ENCODE measurements around the gene RELA. TPM values are rescaled to one million over a fixed set of nuclear protein-coding genes. Genes with fewer than 3 reads are reported as not detected.

RELA gene
- total and polyA plus RNA-seq, 10 of the 15 experiments (the other 5 are each of a cell fraction or from before 2014, with no cell fraction given): 5.1 to 56.4 (median 34.2) TPM

GRCh38 chr11:65646288-65646957 is 16.3 kb downstream of the RELA start:
- RAD21 ChIA-PET (ENCODE audit: unreplicated experiment): no interaction called here
- no peak overlapping the region for H3K9ac ChIP-seq (ENCODE audit: control insufficient read depth, insufficient read depth, low read length)
- no peak overlapping the region for H3K4me3 ChIP-seq
- CTCF ChIA-PET: no interaction called here
- no peaks in the 10 kb centered on the region for H3K27me3 ChIP-seq (replicated peaks in 1 of 2; ENCODE audit: control insufficient read depth in 2 of 2, insufficient read depth in 2 of 2, low read length in 1 of 2)
- TF ChIP-seq NFYB (IDR thresholded peaks at IDR 0.05; ENCODE audit: insufficient read depth, low read depth, low read length) (no peak), CREM (IDR thresholded peaks at IDR 0.05; ENCODE audit: low read depth) (no peak), PML (IDR thresholded peaks at IDR 0.05; ENCODE audit: low read length) (no peak), POLR2AphosphoS2 (IDR thresholded peaks at IDR 0.05; ENCODE audit: low read depth, low read length) (peak; percentile 64; the same call in 1 of the 2 replicates)
- no peak overlapping the region for H3K4me2 ChIP-seq (ENCODE audit: control insufficient read depth, insufficient read depth)
- no TSS peak for BruUV-seq (replicated peaks)
- ATAC-seq (no peak), DNase-seq (ENCODE audit: low read depth, low spot score) (no peak), FAIRE-seq (no peak)
- no peaks in the 10 kb centered on the region for H4K20me1 ChIP-seq (ENCODE audit: control insufficient read depth, insufficient read depth)
- in situ Hi-C loops (cut with MboI): no loop called here
- WGBS (ENCODE audit: insufficient coverage, insufficient replicate concordance, low lambda C conversion rate, missing lambda C conversion rate): over 99% methylated on average over 56 of the region's 68 CpGs
- H3K4me1 ChIP-seq (ENCODE audit: control insufficient read depth, insufficient read depth, low read length): peaks cover 11% of the 10 kb centered on the region
- H3K36me3 ChIP-seq (ENCODE audit: control insufficient read depth in 2 of 2, insufficient read depth in 2 of 2, low read length in 1 of 2): peaks cover 16 to 44% of the 10 kb centered on the region in 2 experiments
- no peak overlapping the region for H2AFZ ChIP-seq (ENCODE audit: control insufficient read depth, low read depth, low read length)
- intact Hi-C loops (cut with micrococcal nuclease; ENCODE audit: unreplicated experiment): no loop called here
- no peaks in the 10 kb centered on the region for H3K9me3 ChIP-seq (replicated peaks; ENCODE audit: control insufficient read depth, insufficient read depth, low read length)
- no peak overlapping the region for H3K27ac ChIP-seq (ENCODE audit: control insufficient read depth, insufficient read depth)
- POLR2A ChIA-PET: interaction anchor here (1.1 kb wide), 1 partner anchor 30 kb away, joined by 4 read pairs; no protein-coding TSS in a partner anchor
- peaks cover 11% of the 10 kb centered on the region for H3K79me2 ChIP-seq (ENCODE audit: control insufficient read depth, insufficient read depth, low read length)
- SMC1A ChIA-PET (ENCODE audit: uncharacterized antibody, unreplicated experiment): no interaction called here

- Histone ChIP-seq H2AFZ (ENCODE audit: control insufficient read depth, low read depth, low read length) (no peak overlapping the region), H3K4me2 (ENCODE audit: control insufficient read depth, insufficient read depth) (no peak overlapping the region), H3K4me3 (no peak overlapping the region), H3K4me1 (ENCODE audit: control insufficient read depth, insufficient read depth, low read length) (peaks cover 18% of the 10 kb centered on the region), H3K36me3 (ENCODE audit: control insufficient read depth in 2 of 2, insufficient read depth in 2 of 2, low read length in 1 of 2) (peaks cover 16 to 43% of the 10 kb centered on the region in 2 experiments), H3K27me3 (replicated peaks in 1 of 2; ENCODE audit: control insufficient read depth in 2 of 2, insufficient read depth in 2 of 2, low read length in 1 of 2) (no peaks in the 10 kb centered on the region), H3K79me2 (ENCODE audit: control insufficient read depth, insufficient read depth, low read length) (peaks cover 18% of the 10 kb centered on the region), H4K20me1 (ENCODE audit: control insufficient read depth, insufficient read depth) (no peaks in the 10 kb centered on the region), H3K9ac (ENCODE audit: control insufficient read depth, insufficient read depth, low read length) (no peak overlapping the region), H3K9me3 (replicated peaks; ENCODE audit: control insufficient read depth, insufficient read depth, low read length) (no peaks in the 10 kb centered on the region), H3K27ac (ENCODE audit: control insufficient read depth, insufficient read depth) (no peak overlapping the region)
- DNase-seq (ENCODE audit: low read depth, low spot score) (no peak), ATAC-seq (no peak), FAIRE-seq (no peak)
- no TSS peak for BruUV-seq (replicated peaks)
- in situ Hi-C loops (cut with MboI) (no loop called here), intact Hi-C loops (cut with micrococcal nuclease; ENCODE audit: unreplicated experiment) (no loop called here)
- WGBS (ENCODE audit: insufficient coverage, insufficient replicate concordance, low lambda C conversion rate, missing lambda C conversion rate): 94% methylated on average over 10 of the region's 10 CpGs
- TF ChIP-seq YBX1 (IDR thresholded peaks at IDR 0.05) (no peak), CREM (IDR thresholded peaks at IDR 0.05; ENCODE audit: low read depth) (no peak), POLR2AphosphoS5 (IDR thresholded peaks at IDR 0.05; ENCODE audit: low read length) (0 out of 2 replicates have a peak, but pooled peaks have one; percentile 26), CBX3 (IDR thresholded peaks at IDR 0.05; ENCODE audit: borderline replicate concordance, low read depth) (no peak), USF1 (IDR thresholded peaks at IDR 0.05; ENCODE audit: borderline replicate concordance, extremely low read length, insufficient read depth, low read depth, low read length) (no peak)
- SMC1A ChIA-PET (ENCODE audit: uncharacterized antibody, unreplicated experiment): interaction anchor here (0.6 kb wide), 1 partner anchor 248 kb away, joined by 3 read pairs; no protein-coding TSS in a partner anchor
- RAD21 ChIA-PET (ENCODE audit: unreplicated experiment): no interaction called here
- CTCF ChIA-PET: no interaction called here
- POLR2A ChIA-PET: interaction anchor here (1.1 kb wide), 1 partner anchor 29 kb away, joined by 4 read pairs; no protein-coding TSS in a partner anchor
Observed at GRCh38 chr11:65645710-65646109, 17.0 kb downstream of the RELA start.
